Endodermal cell (in vitro differentiated cells): ENCODE data around the gene FLRT2. TPM values are rescaled to one million over a fixed set of nuclear protein-coding genes. Genes with fewer than 3 reads are reported as not detected.

ENCODE experiments used
- DNase-seq: peaks from one replicate; pipeline ENCODE4 v3.0.0-alpha.2; 2017
- H3K27ac ChIP-seq: 2 replicates; pipeline ENCODE4 v1.5.1; 2013; ENCODE audit warnings: mild to moderate bottlenecking, low read depth, low read length, moderate library complexity
- H3K27me3 ChIP-seq: 2 replicates; pipeline ENCODE4 v1.6.1; 2013; ENCODE audit warnings: mild to moderate bottlenecking, low read length, moderate library complexity; ENCODE audit not compliant: insufficient read depth, control insufficient read depth, poor library complexity, severe bottlenecking
- H3K36me3 ChIP-seq: 2 replicates; pipeline ENCODE4 v1.7.0; 2013; ENCODE audit warnings: mild to moderate bottlenecking, low read length, moderate library complexity; ENCODE audit not compliant: control insufficient read depth, insufficient read depth
- H3K4me1 ChIP-seq: one replicate; pipeline ENCODE4 v1.7.0; 2013; ENCODE audit warnings: low read length; ENCODE audit not compliant: control insufficient read depth, insufficient read depth
- H3K4me3 ChIP-seq: 2 replicates; pipeline ENCODE4 v1.5.1; 2013; ENCODE audit warnings: mild to moderate bottlenecking, low read length, moderate library complexity
- H3K9ac ChIP-seq: 2 replicates; pipeline ENCODE4 v1.6.1; 2013; ENCODE audit warnings: mild to moderate bottlenecking, low read length, moderate library complexity; ENCODE audit not compliant: poor library complexity, severe bottlenecking; ENCODE audit errors: extremely low read depth
- H3K9me3 ChIP-seq: 2 replicates; pipeline ENCODE4 v1.6.1; 2013; ENCODE audit warnings: mild to moderate bottlenecking, low read length, moderate library complexity; ENCODE audit not compliant: control insufficient read depth
- H3K27ac Mint-ChIP-seq: 2 replicates; pipeline ENCODE4 v1.8.0; 2020; ENCODE audit warnings: mixed read lengths
- H3K27me3 Mint-ChIP-seq: 2 replicates; pipeline ENCODE4 v1.8.0; 2021; ENCODE audit warnings: mild to moderate bottlenecking, mixed read lengths; ENCODE audit not compliant: insufficient read depth
- H3K36me3 Mint-ChIP-seq: 2 replicates; pipeline ENCODE4 v1.8.0; 2020; ENCODE audit warnings: low read depth, mixed read lengths
- H3K4me1 Mint-ChIP-seq: 2 replicates; pipeline ENCODE4 v1.8.0; 2020; ENCODE audit warnings: mixed read lengths
- H3K4me3 Mint-ChIP-seq: 2 replicates; pipeline ENCODE4 v1.8.0; 2020; ENCODE audit warnings: mild to moderate bottlenecking, moderate library complexity, mixed read lengths
- H3K9me3 Mint-ChIP-seq: 2 replicates; pipeline ENCODE4 v1.8.0; 2020; ENCODE audit warnings: mild to moderate bottlenecking, mixed read lengths
- CTCF ChIP-seq: fragments of 200-600 bp; sonication (generic); conservative IDR thresholded peaks from 2 replicates; pipeline ENCODE4 v1.5.0; 2021; ENCODE audit warnings: antibody characterized with exemption, mild to moderate bottlenecking
- WGBS, 2 experiments: methylation state at CpG; one replicate each; pipeline versions ENCODE4 v1.1.5 to v1.1.7; 2013; ENCODE audit warnings: missing lambda C conversion rate in 2 of 2, mixed read lengths in 1 of 2; ENCODE audit not compliant: insufficient coverage in 1 of 2, insufficient read length in 1 of 2; 5-methylcytosine and 5-hydroxymethylcytosine counted together
- total RNA-seq, 2 donors: library from RNA; stranded (reverse); fragmentation: NEBNext Ultra II Directional in 1 of 2; extraction: Animal tissue kit (Norgen Biotek cat#: 25700) in 1 of 2; gene quantifications; 2 replicates in 1 of 2; 3 replicates in 1 of 2; pipeline ENCODE4 v1.2.1, GENCODE V29; 2021

The FLRT2 gene
- total RNA-seq, 2 donors from 2014 or later = 26.8 to 36.4 TPM

GRCh38 chr14:85613496-85613895 lies 83.6 kb downstream of the FLRT2 start:
- no peak overlapping the region for H3K27ac ChIP-seq
- H3K4me3 ChIP-seq = no peak overlapping the region
- WGBS, 2 experiments = 76 to 92% methylated on average over 3 to 5 of the region's 5 CpGs
- no peaks in the 10 kb centered on the region for H3K9me3 ChIP-seq
- Mint-ChIP-seq H3K27me3 (no peaks in the 10 kb centered on the region), H3K27ac (no peak overlapping the region), H3K4me1 (peaks cover 42% of the 10 kb centered on the region), H3K9me3 (no peaks in the 10 kb centered on the region), H3K36me3 (peaks cover 5% of the 10 kb centered on the region), H3K4me3 (no peak overlapping the region)
- H3K27me3 ChIP-seq = no peaks in the 10 kb centered on the region
- no peak for TF ChIP-seq CTCF
- no peak for DNase-seq
- no peak overlapping the region for H3K9ac ChIP-seq
- H3K4me1 ChIP-seq = peaks cover 11% of the 10 kb centered on the region
- H3K36me3 ChIP-seq = peaks cover 6% of the 10 kb centered on the region

- 99 to 100% methylated on average over 4 to 5 of the region's 5 CpGs for WGBS, 2 experiments
- no peak overlapping the region for H3K27ac Mint-ChIP-seq
- no peak for TF ChIP-seq CTCF
Observed at GRCh38 chr14:85616386-85616885, 86.5 kb downstream of the FLRT2 start.

GRCh38 chr14:85616886-85617285 lies 86.9 kb downstream of the FLRT2 start:
- Mint-ChIP-seq H3K9me3 (no peaks in the 10 kb centered on the region), H3K27ac (no peak overlapping the region), H3K36me3 (peaks cover 9% of the 10 kb centered on the region), H3K4me1 (peaks cover 53% of the 10 kb centered on the region), H3K4me3 (no peak overlapping the region), H3K27me3 (no peaks in the 10 kb centered on the region)
- peaks cover 10% of the 10 kb centered on the region for H3K36me3 ChIP-seq
- no peak overlapping the region for H3K27ac ChIP-seq
- H3K27me3 ChIP-seq = no peaks in the 10 kb centered on the region
- WGBS, 2 experiments = 98% methylated on average over 2 of the region's 2 CpGs; no CpG with 5 or more reads in 1 of the 2 experiments
- no peak overlapping the region for H3K4me3 ChIP-seq
- no peak overlapping the region for H3K9ac ChIP-seq
- DNase-seq = no peak
- TF ChIP-seq CTCF = no peak
- H3K9me3 ChIP-seq = peaks cover 6% of the 10 kb centered on the region
- peaks cover 11% of the 10 kb centered on the region for H3K4me1 ChIP-seq

More at GRCh38 chr14:85616386-85616885, 86.5 kb downstream of the FLRT2 start:
- no peak overlapping the region for H3K4me3 Mint-ChIP-seq
- Histone ChIP-seq H3K4me1 (peaks cover 11% of the 10 kb centered on the region), H3K4me3 (no peak overlapping the region), H3K27me3 (no peaks in the 10 kb centered on the region), H3K9ac (no peak overlapping the region), H3K36me3 (peaks cover 5% of the 10 kb centered on the region), H3K27ac (no peak overlapping the region), H3K9me3 (peaks cover 2% of the 10 kb centered on the region)
- no peaks in the 10 kb centered on the region for H3K27me3 Mint-ChIP-seq
- H3K9me3 Mint-ChIP-seq = no peaks in the 10 kb centered on the region
- peaks cover 5% of the 10 kb centered on the region for H3K36me3 Mint-ChIP-seq
- H3K4me1 Mint-ChIP-seq = peaks cover 53% of the 10 kb centered on the region
- no peak for DNase-seq
